Osteoblast (primary cell): ENCODE data around the gene DCHS1. TPM values are rescaled to one million over a fixed set of nuclear protein-coding genes. Genes with fewer than 3 reads are reported as not detected.

Source experiments
- DNase-seq: peaks from one replicate; pipeline ENCODE4 v3.0.0; 2011; ENCODE audit warnings: low spot score, mixed read lengths; ENCODE audit not compliant: insufficient read length; ENCODE audit errors: missing footprints
- H2AFZ ChIP-seq: 2 replicates; pipeline ENCODE4 v1.6.0; 2011; ENCODE audit warnings: mild to moderate bottlenecking, low read length
- H3K27ac ChIP-seq: 2 replicates; pipeline ENCODE4 v1.5.1; 2011; ENCODE audit warnings: mild to moderate bottlenecking, low read depth, low read length, moderate library complexity
- H3K27me3 ChIP-seq: 2 replicates; pipeline ENCODE4 v1.6.0; 2012; ENCODE audit warnings: mild to moderate bottlenecking, control low read depth, inconsistent platforms, low read length, moderate library complexity; ENCODE audit not compliant: insufficient read depth
- H3K36me3 ChIP-seq: 2 replicates; pipeline ENCODE4 v1.5.1; 2011; ENCODE audit warnings: mild to moderate bottlenecking, low read length, control low read depth, moderate library complexity; ENCODE audit not compliant: insufficient read depth
- H3K4me1 ChIP-seq: 2 replicates; pipeline ENCODE4 v1.5.1; 2011; ENCODE audit warnings: mild to moderate bottlenecking, low read length, control low read depth, moderate library complexity; ENCODE audit not compliant: insufficient read depth
- H3K4me2 ChIP-seq: 2 replicates; pipeline ENCODE4 v1.6.0; 2011; ENCODE audit warnings: mild to moderate bottlenecking, low read length; ENCODE audit not compliant: insufficient read depth
- H3K4me3 ChIP-seq: fragments of 200-600 bp; sonication (generic); 3 replicates; pipeline ENCODE4 v1.5.1; 2012; ENCODE audit warnings: mild to moderate bottlenecking, low read length, inconsistent platforms; ENCODE audit not compliant: insufficient read depth
- H3K79me2 ChIP-seq: 2 replicates; pipeline ENCODE4 v1.6.0; 2012; ENCODE audit warnings: mild to moderate bottlenecking, low read length, control low read depth, inconsistent platforms; ENCODE audit not compliant: insufficient read depth
- H3K9me3 ChIP-seq: 2 replicates; pipeline ENCODE4 v1.5.1; 2011; ENCODE audit warnings: low read depth, low read length, control low read depth
- H4K20me1 ChIP-seq: 2 replicates; pipeline ENCODE4 v1.6.0; 2012; ENCODE audit warnings: mild to moderate bottlenecking, low read length, control low read depth; ENCODE audit not compliant: insufficient read depth
- CTCF ChIP-seq: IDR thresholded peaks from 2 replicates; pipeline ENCODE4 v1.5.1; 2011; ENCODE audit warnings: mild to moderate bottlenecking, low read depth, low read length, moderate library complexity; ENCODE audit errors: extremely low read depth
- total RNA-seq: library from RNA; depleted of rRNA; stranded (reverse); fragments of >200 nt; gene quantifications from 2 replicates; pipeline ENCODE4 v1.2.3, GENCODE V29; 2012

The DCHS1 gene
- total RNA-seq, 1 donor, result 1.1 TPM

- TF ChIP-seq CTCF, result peak; percentile 9
- H3K4me2 ChIP-seq, result peak overlapping the region; percentile 89
- peaks cover 47% of the 10 kb centered on the region for H3K36me3 ChIP-seq
- H3K4me3 ChIP-seq, result peak overlapping the region; percentile 96
- H3K4me1 ChIP-seq, result peaks cover 38% of the 10 kb centered on the region
- H3K27ac ChIP-seq, result peak overlapping the region; percentile 45
- H3K9me3 ChIP-seq, result no peaks in the 10 kb centered on the region
- peak overlapping the region; percentile 78 for H2AFZ ChIP-seq
- peak; percentile 89 for DNase-seq
- H3K79me2 ChIP-seq, result peaks cover 89% of the 10 kb centered on the region
- H3K27me3 ChIP-seq, result no peaks in the 10 kb centered on the region
- peaks cover 23% of the 10 kb centered on the region for H4K20me1 ChIP-seq
These were observed 53.3 kb downstream of the DCHS1 start for GRCh38 chr11:6602096-6602940.

GRCh38 chr11:6601041-6601461 is 54.6 kb downstream of the DCHS1 start:
- Histone ChIP-seq H3K4me2 (no peak overlapping the region), H3K36me3 (peaks cover 59% of the 10 kb centered on the region), H3K4me3 (no peak overlapping the region), H3K4me1 (peaks cover 25% of the 10 kb centered on the region), H3K27me3 (no peaks in the 10 kb centered on the region), H3K9me3 (no peaks in the 10 kb centered on the region), H3K79me2 (peaks cover 85% of the 10 kb centered on the region), H2AFZ (no peak overlapping the region), H3K27ac (no peak overlapping the region), H4K20me1 (peaks cover 23% of the 10 kb centered on the region)
- no peak for TF ChIP-seq CTCF
- DNase-seq, result no peak

- Histone ChIP-seq H3K9me3 (no peaks in the 10 kb centered on the region), H3K27me3 (no peaks in the 10 kb centered on the region), H2AFZ (no peak overlapping the region), H3K4me3 (no peak overlapping the region), H4K20me1 (peaks cover 22% of the 10 kb centered on the region), H3K4me1 (peaks cover 14% of the 10 kb centered on the region), H3K36me3 (peaks cover 66% of the 10 kb centered on the region), H3K27ac (no peak overlapping the region), H3K4me2 (no peak overlapping the region), H3K79me2 (peaks cover 79% of the 10 kb centered on the region)
- no peak for DNase-seq
- TF ChIP-seq CTCF, result no peak
These were observed 55.7 kb downstream of the DCHS1 start for GRCh38 chr11:6599881-6600390.

GRCh38 chr11:6599449-6599848 is 56.2 kb downstream of the DCHS1 start:
- H4K20me1 ChIP-seq, result peaks cover 21% of the 10 kb centered on the region
- H3K4me1 ChIP-seq, result peaks cover 11% of the 10 kb centered on the region
- H3K9me3 ChIP-seq, result no peaks in the 10 kb centered on the region

More at GRCh38 chr11:6599449-6599848, 56.2 kb downstream of the DCHS1 start:
- H3K4me3 ChIP-seq, result no peak overlapping the region
- DNase-seq, result no peak
- peaks cover 66% of the 10 kb centered on the region for H3K36me3 ChIP-seq
- no peak overlapping the region for H3K27ac ChIP-seq
- H2AFZ ChIP-seq, result no peak overlapping the region
- TF ChIP-seq CTCF, result no peak
- H3K27me3 ChIP-seq, result no peaks in the 10 kb centered on the region
- no peak overlapping the region for H3K4me2 ChIP-seq
- peaks cover 75% of the 10 kb centered on the region for H3K79me2 ChIP-seq
